Measurements from ENCODE around the gene TNFRSF1A.

The TNFRSF1A gene

DNA sequence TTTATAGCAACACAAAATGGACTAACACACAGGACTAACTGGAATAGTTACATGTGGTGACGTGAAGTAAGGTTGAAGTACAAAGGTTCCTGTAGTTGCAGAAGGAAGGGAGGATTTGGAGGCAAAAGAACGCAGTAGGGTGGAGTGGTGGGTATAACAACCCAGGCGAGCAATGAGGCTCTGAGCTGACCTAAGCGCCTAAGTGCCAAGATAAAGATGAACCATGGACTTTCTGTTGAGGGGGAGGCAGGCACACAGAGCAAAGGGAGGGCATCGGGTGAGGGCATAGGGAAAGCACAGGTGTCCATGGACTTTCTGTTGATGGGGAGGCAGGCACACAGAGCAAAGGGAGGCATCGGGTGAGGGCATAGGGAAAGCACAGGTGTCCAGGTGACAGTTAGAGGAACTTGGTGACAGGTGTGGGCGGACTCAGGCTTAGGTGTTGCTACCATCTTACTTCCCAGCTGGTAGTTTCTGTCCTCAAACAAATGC, 18.2 kb upstream of the TNFRSF1A start:
- DNase-seq (ENCODE audit: low read depth in 1 of 2, low spot score in 1 of 2): no peak
- Histone ChIP-seq H3K27ac (replicated peaks) (no peak overlapping the region), H3K27me3 (ENCODE audit: insufficient read depth, poor library complexity, severe bottlenecking) (no peaks in the 10 kb centered on the region), H3K4me3 (replicated peaks; ENCODE audit: insufficient read depth, low read length) (no peak overlapping the region)
- TF ChIP-seq SPI1 (IDR thresholded peaks at IDR 0.05; ENCODE audit: borderline replicate concordance, low read depth) (no peak), GABPA (IDR thresholded peaks at IDR 0.05; ENCODE audit: low read depth) (no peak), POLR2AphosphoS5 (IDR thresholded peaks at IDR 0.05; ENCODE audit: low read depth) (no peak)
- TF ChIP-seq, protein P1, sequence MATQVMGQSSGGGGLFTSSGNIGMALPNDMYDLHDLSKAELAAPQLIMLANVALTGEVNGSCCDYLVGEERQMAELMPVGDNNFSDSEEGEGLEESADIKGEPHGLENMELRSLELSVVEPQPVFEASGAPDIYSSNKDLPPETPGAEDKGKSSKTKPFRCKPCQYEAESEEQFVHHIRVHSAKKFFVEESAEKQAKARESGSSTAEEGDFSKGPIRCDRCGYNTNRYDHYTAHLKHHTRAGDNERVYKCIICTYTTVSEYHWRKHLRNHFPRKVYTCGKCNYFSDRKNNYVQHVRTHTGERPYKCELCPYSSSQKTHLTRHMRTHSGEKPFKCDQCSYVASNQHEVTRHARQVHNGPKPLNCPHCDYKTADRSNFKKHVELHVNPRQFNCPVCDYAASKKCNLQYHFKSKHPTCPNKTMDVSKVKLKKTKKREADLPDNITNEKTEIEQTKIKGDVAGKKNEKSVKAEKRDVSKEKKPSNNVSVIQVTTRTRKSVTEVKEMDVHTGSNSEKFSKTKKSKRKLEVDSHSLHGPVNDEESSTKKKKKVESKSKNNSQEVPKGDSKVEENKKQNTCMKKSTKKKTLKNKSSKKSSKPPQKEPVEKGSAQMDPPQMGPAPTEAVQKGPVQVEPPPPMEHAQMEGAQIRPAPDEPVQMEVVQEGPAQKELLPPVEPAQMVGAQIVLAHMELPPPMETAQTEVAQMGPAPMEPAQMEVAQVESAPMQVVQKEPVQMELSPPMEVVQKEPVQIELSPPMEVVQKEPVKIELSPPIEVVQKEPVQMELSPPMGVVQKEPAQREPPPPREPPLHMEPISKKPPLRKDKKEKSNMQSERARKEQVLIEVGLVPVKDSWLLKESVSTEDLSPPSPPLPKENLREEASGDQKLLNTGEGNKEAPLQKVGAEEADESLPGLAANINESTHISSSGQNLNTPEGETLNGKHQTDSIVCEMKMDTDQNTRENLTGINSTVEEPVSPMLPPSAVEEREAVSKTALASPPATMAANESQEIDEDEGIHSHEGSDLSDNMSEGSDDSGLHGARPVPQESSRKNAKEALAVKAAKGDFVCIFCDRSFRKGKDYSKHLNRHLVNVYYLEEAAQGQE (IDR thresholded peaks at IDR 0.05; ENCODE audit: insufficient replicate concordance, low read depth): no peak
- TF ChIP-seq, protein P2, sequence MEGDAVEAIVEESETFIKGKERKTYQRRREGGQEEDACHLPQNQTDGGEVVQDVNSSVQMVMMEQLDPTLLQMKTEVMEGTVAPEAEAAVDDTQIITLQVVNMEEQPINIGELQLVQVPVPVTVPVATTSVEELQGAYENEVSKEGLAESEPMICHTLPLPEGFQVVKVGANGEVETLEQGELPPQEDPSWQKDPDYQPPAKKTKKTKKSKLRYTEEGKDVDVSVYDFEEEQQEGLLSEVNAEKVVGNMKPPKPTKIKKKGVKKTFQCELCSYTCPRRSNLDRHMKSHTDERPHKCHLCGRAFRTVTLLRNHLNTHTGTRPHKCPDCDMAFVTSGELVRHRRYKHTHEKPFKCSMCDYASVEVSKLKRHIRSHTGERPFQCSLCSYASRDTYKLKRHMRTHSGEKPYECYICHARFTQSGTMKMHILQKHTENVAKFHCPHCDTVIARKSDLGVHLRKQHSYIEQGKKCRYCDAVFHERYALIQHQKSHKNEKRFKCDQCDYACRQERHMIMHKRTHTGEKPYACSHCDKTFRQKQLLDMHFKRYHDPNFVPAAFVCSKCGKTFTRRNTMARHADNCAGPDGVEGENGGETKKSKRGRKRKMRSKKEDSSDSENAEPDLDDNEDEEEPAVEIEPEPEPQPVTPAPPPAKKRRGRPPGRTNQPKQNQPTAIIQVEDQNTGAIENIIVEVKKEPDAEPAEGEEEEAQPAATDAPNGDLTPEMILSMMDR (IDR thresholded peaks at IDR 0.05; ENCODE audit: insufficient read depth, low read length): no peak

DNA sequence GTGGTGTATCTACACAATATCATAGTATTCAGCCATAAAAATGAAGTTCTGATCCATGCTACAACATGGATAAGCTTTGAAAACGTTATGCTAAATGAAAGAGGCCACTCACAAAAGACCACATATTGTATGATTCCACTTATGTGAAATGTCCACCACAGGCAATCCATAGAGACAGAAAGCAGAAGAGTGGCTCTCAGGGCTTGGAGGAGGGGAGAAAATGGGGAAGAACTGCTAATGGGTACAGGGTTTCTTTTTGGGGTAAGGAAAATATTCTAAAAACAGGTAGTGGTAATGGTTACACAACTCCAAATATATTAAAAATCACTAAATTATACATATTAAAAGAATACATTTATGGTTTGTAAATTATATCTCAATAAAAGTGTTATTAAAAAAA, 17.0 kb upstream of the TNFRSF1A start:
- H3K27ac ChIP-seq (replicated peaks): peak overlapping the region; percentile 47

DNA sequence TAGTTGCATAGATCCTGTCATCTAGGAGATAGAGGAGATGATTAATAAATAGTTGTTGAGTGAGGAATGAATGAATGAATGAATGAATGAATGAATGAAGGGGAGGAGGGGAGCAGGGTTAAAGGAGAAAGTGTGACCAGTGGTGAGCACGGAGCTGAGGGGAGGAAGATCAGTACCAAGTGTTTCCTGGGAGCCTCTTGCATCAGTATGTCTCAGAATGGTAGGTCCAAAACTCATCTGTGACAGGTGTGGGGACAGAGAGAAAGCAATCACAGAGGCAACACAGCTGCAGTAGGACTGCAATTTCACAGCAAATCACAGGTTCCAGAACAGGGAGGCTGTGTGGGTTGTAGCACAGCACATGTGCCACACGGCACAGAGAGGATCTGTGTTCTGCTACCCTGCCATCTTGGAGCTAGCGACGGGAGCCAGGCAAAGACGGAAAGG, 14.5 kb upstream of the TNFRSF1A start:
- TF ChIP-seq, protein P2 (IDR thresholded peaks at IDR 0.05; ENCODE audit: insufficient read depth, low read length): no peak
- TF ChIP-seq POLR2AphosphoS5 (IDR thresholded peaks at IDR 0.05; ENCODE audit: low read depth) (no peak), GABPA (IDR thresholded peaks at IDR 0.05; ENCODE audit: low read depth) (no peak)
- TF ChIP-seq, protein P1 (IDR thresholded peaks at IDR 0.05; ENCODE audit: insufficient replicate concordance, low read depth): no peak
- no peak for DNase-seq (ENCODE audit: low read depth in 1 of 2, low spot score in 1 of 2)
- Histone ChIP-seq H3K27me3 (ENCODE audit: insufficient read depth, poor library complexity, severe bottlenecking) (no peaks in the 10 kb centered on the region), H3K4me3 (replicated peaks; ENCODE audit: insufficient read depth, low read length) (no peak overlapping the region), H3K27ac (replicated peaks) (peak overlapping the region; percentile 3; the same call in 1 of the 2 replicates)

More for the DNA sequence above, 17.0 kb upstream of the TNFRSF1A start:
- DNase-seq (ENCODE audit: low read depth in 1 of 2, low spot score in 1 of 2): peak in 1 of 2 experiments; percentile 80
- Histone ChIP-seq H3K4me3 (replicated peaks; ENCODE audit: insufficient read depth, low read length) (no peak overlapping the region), H3K27me3 (ENCODE audit: insufficient read depth, poor library complexity, severe bottlenecking) (no peaks in the 10 kb centered on the region)
- TF ChIP-seq, protein P1 (IDR thresholded peaks at IDR 0.05; ENCODE audit: insufficient replicate concordance, low read depth): no peak
- no peak for TF ChIP-seq GABPA (IDR thresholded peaks at IDR 0.05; ENCODE audit: low read depth)
- TF ChIP-seq, protein P2 (IDR thresholded peaks at IDR 0.05; ENCODE audit: insufficient read depth, low read length): no peak
- no peak for TF ChIP-seq POLR2AphosphoS5 (IDR thresholded peaks at IDR 0.05; ENCODE audit: low read depth)
- TF ChIP-seq SPI1 (IDR thresholded peaks at IDR 0.05; ENCODE audit: borderline replicate concordance, low read depth): peak; percentile 85

Measured in HL-60 (cell line).